Measurements from ENCODE around the gene SPG7. TPM values are rescaled to one million over a fixed set of nuclear protein-coding genes. Genes with fewer than 3 reads are reported as not detected.

SPG7 gene
- total RNA-seq, 4 donors from 2014 or later: 68.6 to 125 (median 74.8) TPM

- DNase-seq (ENCODE audit: low spot score) (no peak), ATAC-seq (ENCODE audit: low FRiP score) (no peak)
- TF ChIP-seq CTCF (IDR thresholded peaks at IDR 0.05): no peak
Measured at GRCh38 chr16:89599902-89600301, 91.7 kb downstream of the SPG7 start.

GRCh38 chr16:89600427-89600826, 92.2 kb downstream of the SPG7 start:
- no peak for TF ChIP-seq CTCF (IDR thresholded peaks at IDR 0.05)
- DNase-seq (ENCODE audit: low spot score) (no peak), ATAC-seq (ENCODE audit: low FRiP score) (no peak)

- ATAC-seq (ENCODE audit: low FRiP score): no peak
- no peak for TF ChIP-seq CTCF (IDR thresholded peaks at IDR 0.05)
- no peak for DNase-seq (ENCODE audit: low spot score)
Measured at GRCh38 chr16:89600956-89601355, 92.8 kb downstream of the SPG7 start.

- ATAC-seq (ENCODE audit: low FRiP score): no peak
Measured at GRCh38 chr16:89601906-89602272, 93.7 kb downstream of the SPG7 start.

GRCh38 chr16:89602273-89602951, 94.2 kb downstream of the SPG7 start:
- TF ChIP-seq CTCF (IDR thresholded peaks at IDR 0.05): no peak
- ATAC-seq (ENCODE audit: low FRiP score) (peak; percentile 96), DNase-seq (ENCODE audit: low spot score) (peak; percentile 46)

More at GRCh38 chr16:89601906-89602272, 93.7 kb downstream of the SPG7 start:
- TF ChIP-seq CTCF (IDR thresholded peaks at IDR 0.05): no peak
- no peak for DNase-seq (ENCODE audit: low spot score)

- ATAC-seq (ENCODE audit: low FRiP score): no peak
- DNase-seq (ENCODE audit: low spot score): no peak
- no peak for TF ChIP-seq CTCF (IDR thresholded peaks at IDR 0.05)
Measured at GRCh38 chr16:89602952-89603590, 94.9 kb downstream of the SPG7 start.

GRCh38 chr16:89604764-89605163, 96.6 kb downstream of the SPG7 start:
- TF ChIP-seq CTCF (IDR thresholded peaks at IDR 0.05): no peak
- no peak for DNase-seq (ENCODE audit: low spot score)
- no peak for ATAC-seq (ENCODE audit: low FRiP score)
